MCF 10A (cell line): Measurements from ENCODE around the gene TNS1. TPM values are rescaled to one million over a fixed set of nuclear protein-coding genes. Genes with fewer than 3 reads are reported as not detected.

Experiments
- BruUV-seq: library from RNA; stranded (reverse); fragments of 400-500 nt; replicated peaks from 2 replicates; lab custom pipeline; 2021; lab: Mats Ljungman, UMichigan
- CTCF ChIA-PET: fragments of 300-600 bp; sonication (Branson Sonifier 250); formaldehyde crosslinking; extraction: SDS; loops from one replicate; lab custom pipeline; 2021; ENCODE audit warnings: antibody characterized with exemption, inconsistent platforms; lab: Yijun Ruan, JAX
- POLR2A ChIA-PET: fragments of 300-600, 350-650 bp; sonication (Branson Sonifier 250); formaldehyde crosslinking; extraction: SDS; loops from one replicate; lab custom pipeline; 2020; ENCODE audit warnings: antibody characterized with exemption, inconsistent platforms; lab: Yijun Ruan, JAX
- DNase-seq: peaks from one replicate; pipeline ENCODE4 v3.0.0-alpha.2; 2018; ENCODE audit not compliant: unreplicated experiment
- H3K27ac Mint-ChIP-seq: one replicate; pipeline ENCODE4 v1.8.0; 2022; ENCODE audit warnings: mild to moderate bottlenecking, low read depth, mixed read lengths; ENCODE audit not compliant: unreplicated experiment
- H3K27me3 Mint-ChIP-seq: one replicate; pipeline ENCODE4 v1.8.0; 2022; ENCODE audit warnings: mixed read lengths; ENCODE audit not compliant: insufficient read depth, unreplicated experiment
- H3K36me3 Mint-ChIP-seq: one replicate; pipeline ENCODE4 v1.8.0; 2022; ENCODE audit warnings: mild to moderate bottlenecking, moderate library complexity, mixed read lengths; ENCODE audit not compliant: insufficient read depth, unreplicated experiment
- H3K4me1 Mint-ChIP-seq: one replicate; pipeline ENCODE4 v1.8.0; 2022; ENCODE audit warnings: mixed read lengths; ENCODE audit not compliant: insufficient read depth, unreplicated experiment
- H3K4me3 Mint-ChIP-seq: one replicate; pipeline ENCODE4 v1.8.0; 2022; ENCODE audit warnings: mild to moderate bottlenecking, moderate library complexity, mixed read lengths; ENCODE audit not compliant: unreplicated experiment
- H3K9me3 Mint-ChIP-seq: one replicate; pipeline ENCODE4 v1.8.0; 2022; ENCODE audit warnings: mixed read lengths; ENCODE audit not compliant: unreplicated experiment
- intact Hi-C: fragments of 100-400 bp; cut with micrococcal nuclease; formaldehyde crosslinking; loops from 2 replicates; pipeline ENCODE4 v1.14.1; 2022
- total RNA-seq: library from RNA; stranded (reverse); gene quantifications from 2 replicates; pipeline ENCODE4 v1.2.3, GENCODE V29; 2022
- TF ChIP-seq, protein P1 (sequence below): fragments of 200-600 bp; IDR thresholded peaks from one replicate; pipeline ENCODE4 v1.8.0; 2022; ENCODE audit warnings: antibody characterized with exemption, mild to moderate bottlenecking; ENCODE audit not compliant: unreplicated experiment

TNS1 gene
- total RNA-seq, 1 experiment from 2014 or later: 3.3 TPM

DNA sequence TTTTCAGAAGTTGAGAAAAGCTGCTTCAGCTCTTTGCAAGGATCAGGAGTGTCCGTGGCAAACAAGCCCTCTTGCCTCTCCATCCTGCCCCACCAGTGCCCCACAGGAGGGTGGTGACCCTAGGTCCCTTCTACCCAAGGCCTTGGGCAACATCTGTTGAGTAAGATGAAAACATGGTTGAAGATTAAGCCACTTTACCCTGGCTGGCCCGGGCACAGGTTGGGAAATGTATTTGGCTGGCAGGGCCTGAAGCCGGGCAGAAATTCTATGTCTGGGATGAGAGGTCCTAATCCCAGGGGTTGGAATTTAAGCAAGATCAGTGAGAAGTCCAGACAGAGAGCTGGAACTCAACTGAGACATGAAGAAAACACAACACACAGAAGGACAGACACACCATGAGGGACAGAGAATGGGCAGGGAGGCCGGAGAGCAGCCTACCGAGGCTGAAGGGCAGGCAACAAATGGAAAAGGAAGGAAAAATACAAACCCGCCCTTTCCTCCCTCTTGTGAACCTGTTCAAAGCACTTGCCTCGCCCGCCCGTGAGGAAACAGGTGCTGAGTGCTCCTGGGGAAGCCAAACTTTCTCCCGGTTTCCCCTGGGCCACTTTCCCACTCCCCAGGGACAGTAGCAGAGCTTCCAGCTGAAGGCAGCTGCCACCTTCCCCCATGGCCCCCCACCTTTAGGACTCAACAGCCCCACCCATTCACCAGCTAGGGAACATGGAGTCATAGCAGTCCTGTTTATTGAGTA, 86.1 kb downstream of the TNS1 start:
- H3K9me3 Mint-ChIP-seq: no peaks in the 10 kb centered on the region
- H3K27ac Mint-ChIP-seq: no peak overlapping the region
- H3K4me1 Mint-ChIP-seq: peaks cover 6% of the 10 kb centered on the region
- H3K36me3 Mint-ChIP-seq: no peaks in the 10 kb centered on the region
- no TSS peak for BruUV-seq
- TF ChIP-seq, protein P1, sequence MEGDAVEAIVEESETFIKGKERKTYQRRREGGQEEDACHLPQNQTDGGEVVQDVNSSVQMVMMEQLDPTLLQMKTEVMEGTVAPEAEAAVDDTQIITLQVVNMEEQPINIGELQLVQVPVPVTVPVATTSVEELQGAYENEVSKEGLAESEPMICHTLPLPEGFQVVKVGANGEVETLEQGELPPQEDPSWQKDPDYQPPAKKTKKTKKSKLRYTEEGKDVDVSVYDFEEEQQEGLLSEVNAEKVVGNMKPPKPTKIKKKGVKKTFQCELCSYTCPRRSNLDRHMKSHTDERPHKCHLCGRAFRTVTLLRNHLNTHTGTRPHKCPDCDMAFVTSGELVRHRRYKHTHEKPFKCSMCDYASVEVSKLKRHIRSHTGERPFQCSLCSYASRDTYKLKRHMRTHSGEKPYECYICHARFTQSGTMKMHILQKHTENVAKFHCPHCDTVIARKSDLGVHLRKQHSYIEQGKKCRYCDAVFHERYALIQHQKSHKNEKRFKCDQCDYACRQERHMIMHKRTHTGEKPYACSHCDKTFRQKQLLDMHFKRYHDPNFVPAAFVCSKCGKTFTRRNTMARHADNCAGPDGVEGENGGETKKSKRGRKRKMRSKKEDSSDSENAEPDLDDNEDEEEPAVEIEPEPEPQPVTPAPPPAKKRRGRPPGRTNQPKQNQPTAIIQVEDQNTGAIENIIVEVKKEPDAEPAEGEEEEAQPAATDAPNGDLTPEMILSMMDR: no peak
- intact Hi-C loops: no loop called here
- DNase-seq: no peak
- peaks cover 17% of the 10 kb centered on the region for H3K27me3 Mint-ChIP-seq
- CTCF ChIA-PET: interaction anchor here (0.6 to 2.2 kb wide), 2 partner anchors 30 to 119 kb away, joined by 4 to 9 read pairs; no protein-coding TSS in a partner anchor
- no peak overlapping the region for H3K4me3 Mint-ChIP-seq
- POLR2A ChIA-PET: no interaction called here

GRCh38 chr2:217915706-217916105, 87.1 kb downstream of the TNS1 start:
- TF ChIP-seq, protein P1: no peak
- Mint-ChIP-seq H3K27ac (no peak overlapping the region), H3K4me3 (no peak overlapping the region), H3K36me3 (no peaks in the 10 kb centered on the region), H3K4me1 (peaks cover 6% of the 10 kb centered on the region), H3K9me3 (no peaks in the 10 kb centered on the region), H3K27me3 (peaks cover 17% of the 10 kb centered on the region)
- ChIA-PET POLR2A (no interaction called here), CTCF (interaction anchor here (0.7 kb wide), 1 partner anchor 29 kb away, joined by 4 read pairs; no protein-coding TSS in a partner anchor)
- no TSS peak for BruUV-seq
- no peak for DNase-seq
- intact Hi-C loops: no loop called here

DNA sequence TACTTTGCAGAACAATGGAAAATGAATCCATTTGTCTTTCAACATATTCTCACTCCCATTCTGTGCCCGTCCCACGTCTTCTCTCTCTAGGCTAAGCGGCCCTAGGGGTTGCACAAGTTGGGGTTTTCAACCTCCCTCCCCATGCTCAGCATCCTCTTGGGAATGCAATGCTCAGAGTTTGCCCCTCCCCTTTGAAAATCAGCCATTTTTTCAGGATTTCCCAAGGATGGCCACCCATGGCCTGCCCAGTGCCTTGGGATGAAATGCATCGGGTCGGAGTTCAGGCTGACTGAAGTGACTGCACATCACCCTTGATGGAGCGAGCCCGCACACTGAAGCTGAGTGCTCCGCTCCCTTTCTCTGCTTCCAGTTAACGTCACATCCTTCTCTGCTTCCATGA, 87.9 kb downstream of the TNS1 start:
- Mint-ChIP-seq H3K36me3 (no peaks in the 10 kb centered on the region), H3K4me1 (peaks cover 6% of the 10 kb centered on the region), H3K27me3 (peaks cover 17% of the 10 kb centered on the region), H3K27ac (no peak overlapping the region), H3K4me3 (no peak overlapping the region), H3K9me3 (no peaks in the 10 kb centered on the region)
- intact Hi-C loops: no loop called here
- ChIA-PET POLR2A (no interaction called here), CTCF (interaction anchor here (0.5 kb wide), 1 partner anchor 128 kb away, joined by 3 read pairs; no protein-coding TSS in a partner anchor)
- no peak for DNase-seq
- TF ChIP-seq, protein P1: no peak
- BruUV-seq: no TSS peak

DNA sequence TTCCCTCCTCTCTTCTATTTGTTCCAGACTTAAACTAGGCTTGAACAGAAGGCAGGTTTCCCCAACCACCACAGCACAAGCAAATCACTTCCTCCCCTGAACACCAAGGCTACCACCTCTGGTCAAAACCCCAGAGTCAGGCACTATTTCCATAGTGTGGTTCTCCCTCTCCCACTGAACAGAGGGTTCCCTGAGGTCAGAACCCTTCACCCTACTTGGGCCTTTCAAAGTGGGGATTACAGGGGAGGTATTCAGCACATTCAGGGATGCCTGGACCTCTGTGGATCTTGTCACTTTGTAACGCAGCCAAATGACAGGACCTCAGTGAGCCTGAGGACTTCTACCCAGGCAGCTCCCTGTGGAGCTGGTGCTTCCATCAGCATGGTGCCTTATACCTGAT, 88.7 kb downstream of the TNS1 start:
- no TSS peak for BruUV-seq
- no peak for DNase-seq
- intact Hi-C loops: no loop called here
- Mint-ChIP-seq H3K27me3 (peaks cover 17% of the 10 kb centered on the region), H3K36me3 (no peaks in the 10 kb centered on the region), H3K4me1 (peaks cover 3% of the 10 kb centered on the region), H3K27ac (no peak overlapping the region), H3K9me3 (no peaks in the 10 kb centered on the region), H3K4me3 (no peak overlapping the region)
- TF ChIP-seq, protein P1: no peak
- POLR2A ChIA-PET: no interaction called here
- CTCF ChIA-PET: interaction anchor here (0.5 kb wide), 1 partner anchor 127 kb away, joined by 3 read pairs; no protein-coding TSS in a partner anchor
